ENCODE results near the gene DCTN1. TPM values are rescaled to one million over a fixed set of nuclear protein-coding genes. Genes with fewer than 3 reads are reported as not detected.

The DCTN1 gene
- total RNA-seq, 1 experiment from 2014 or later = 139 TPM

DNA sequence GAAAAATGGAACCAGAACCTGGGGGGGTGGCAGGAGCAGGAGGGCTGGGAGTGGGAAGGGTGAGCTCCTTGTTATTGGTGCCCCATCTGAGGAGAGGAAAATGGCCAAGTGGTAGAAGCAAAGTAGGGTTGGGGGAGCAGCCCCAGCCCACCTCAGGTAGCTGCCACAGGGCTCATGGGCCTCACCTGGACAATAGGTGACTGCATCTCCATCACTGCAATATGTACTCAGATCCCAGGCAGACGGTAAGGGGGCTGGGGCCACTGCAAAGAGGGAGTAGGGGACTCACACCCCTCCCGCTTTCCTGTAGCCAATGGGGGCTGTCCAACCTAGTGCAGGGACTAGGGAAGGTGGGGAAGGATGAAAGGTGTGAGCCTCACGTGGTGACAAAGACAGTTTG lies 37.1 kb upstream of the DCTN1 start:
- no peaks in the 10 kb centered on the region for H3K9me3 ChIP-seq
- TF ChIP-seq, protein P1, sequence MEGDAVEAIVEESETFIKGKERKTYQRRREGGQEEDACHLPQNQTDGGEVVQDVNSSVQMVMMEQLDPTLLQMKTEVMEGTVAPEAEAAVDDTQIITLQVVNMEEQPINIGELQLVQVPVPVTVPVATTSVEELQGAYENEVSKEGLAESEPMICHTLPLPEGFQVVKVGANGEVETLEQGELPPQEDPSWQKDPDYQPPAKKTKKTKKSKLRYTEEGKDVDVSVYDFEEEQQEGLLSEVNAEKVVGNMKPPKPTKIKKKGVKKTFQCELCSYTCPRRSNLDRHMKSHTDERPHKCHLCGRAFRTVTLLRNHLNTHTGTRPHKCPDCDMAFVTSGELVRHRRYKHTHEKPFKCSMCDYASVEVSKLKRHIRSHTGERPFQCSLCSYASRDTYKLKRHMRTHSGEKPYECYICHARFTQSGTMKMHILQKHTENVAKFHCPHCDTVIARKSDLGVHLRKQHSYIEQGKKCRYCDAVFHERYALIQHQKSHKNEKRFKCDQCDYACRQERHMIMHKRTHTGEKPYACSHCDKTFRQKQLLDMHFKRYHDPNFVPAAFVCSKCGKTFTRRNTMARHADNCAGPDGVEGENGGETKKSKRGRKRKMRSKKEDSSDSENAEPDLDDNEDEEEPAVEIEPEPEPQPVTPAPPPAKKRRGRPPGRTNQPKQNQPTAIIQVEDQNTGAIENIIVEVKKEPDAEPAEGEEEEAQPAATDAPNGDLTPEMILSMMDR (IDR thresholded peaks at IDR 0.05; ENCODE audit: insufficient read depth in 1 of 2, low read depth in 1 of 2, low read length in 1 of 2, severe bottlenecking in 1 of 2, unreplicated experiment in 1 of 2) = no peak
- peaks cover 12% of the 10 kb centered on the region for H3K36me3 Mint-ChIP-seq (ENCODE audit: insufficient read depth, unreplicated experiment)
- no peak for DNase-seq
- H3K4me1 Mint-ChIP-seq (ENCODE audit: low read depth, unreplicated experiment) = peaks cover 6% of the 10 kb centered on the region
- ChIA-PET CTCF (no interaction called here), POLR2A (no interaction called here)
- intact Hi-C loops (cut with micrococcal nuclease; ENCODE audit: unreplicated experiment) = no loop called here
- no peaks in the 10 kb centered on the region for H3K9me3 Mint-ChIP-seq (ENCODE audit: unreplicated experiment)
- H3K27me3 ChIP-seq (replicated peaks; ENCODE audit: control insufficient read depth, insufficient read depth, low read length) = no peaks in the 10 kb centered on the region
- no peaks in the 10 kb centered on the region for H3K36me3 ChIP-seq (ENCODE audit: control insufficient read depth, insufficient read depth, low read length)
- no TSS peak for BruUV-seq (replicated peaks)
- no peak overlapping the region for H3K27ac Mint-ChIP-seq (ENCODE audit: unreplicated experiment)
- H3K4me3 Mint-ChIP-seq (ENCODE audit: unreplicated experiment) = no peak overlapping the region
- H3K4me3 ChIP-seq (ENCODE audit: low read depth, low read length) = no peak overlapping the region
- peaks cover 12% of the 10 kb centered on the region for H3K27me3 Mint-ChIP-seq (ENCODE audit: insufficient read depth, unreplicated experiment)
- no peaks in the 10 kb centered on the region for H3K4me1 ChIP-seq

DNA sequence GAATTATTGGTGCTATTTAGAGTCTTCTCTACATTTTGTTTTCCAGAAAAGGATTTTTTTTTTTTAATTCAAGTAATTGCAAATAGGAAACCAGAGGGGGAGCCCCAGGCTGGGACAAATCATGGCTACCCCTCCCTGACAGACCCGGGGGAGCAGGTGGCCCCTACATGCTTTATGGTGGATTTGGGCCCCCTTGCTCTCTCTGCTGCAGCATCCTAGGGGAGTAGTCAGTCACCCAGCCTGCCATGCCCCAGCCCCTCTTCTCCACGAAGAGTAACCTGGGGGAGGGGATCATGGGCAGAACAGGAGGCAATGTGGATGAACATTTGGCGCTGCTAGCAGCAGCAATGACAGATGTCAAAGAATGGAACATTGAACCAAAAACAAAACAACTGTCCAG lies 36.7 kb upstream of the DCTN1 start:
- H3K4me1 ChIP-seq = no peaks in the 10 kb centered on the region
- ChIA-PET CTCF (no interaction called here), POLR2A (no interaction called here)
- H3K27me3 Mint-ChIP-seq (ENCODE audit: insufficient read depth, unreplicated experiment) = peaks cover 12% of the 10 kb centered on the region
- no TSS peak for BruUV-seq (replicated peaks)
- H3K9me3 ChIP-seq = no peaks in the 10 kb centered on the region
- H3K4me3 Mint-ChIP-seq (ENCODE audit: unreplicated experiment) = no peak overlapping the region
- no peaks in the 10 kb centered on the region for H3K36me3 ChIP-seq (ENCODE audit: control insufficient read depth, insufficient read depth, low read length)
- H3K27me3 ChIP-seq (replicated peaks; ENCODE audit: control insufficient read depth, insufficient read depth, low read length) = no peaks in the 10 kb centered on the region
- no peaks in the 10 kb centered on the region for H3K9me3 Mint-ChIP-seq (ENCODE audit: unreplicated experiment)
- intact Hi-C loops (cut with micrococcal nuclease; ENCODE audit: unreplicated experiment) = no loop called here
- no peak overlapping the region for H3K4me3 ChIP-seq (ENCODE audit: low read depth, low read length)
- TF ChIP-seq, protein P1 (IDR thresholded peaks at IDR 0.05; ENCODE audit: insufficient read depth in 1 of 2, low read depth in 1 of 2, low read length in 1 of 2, severe bottlenecking in 1 of 2, unreplicated experiment in 1 of 2) = no peak
- H3K36me3 Mint-ChIP-seq (ENCODE audit: insufficient read depth, unreplicated experiment) = peaks cover 8% of the 10 kb centered on the region
- H3K4me1 Mint-ChIP-seq (ENCODE audit: low read depth, unreplicated experiment) = peaks cover 6% of the 10 kb centered on the region
- H3K27ac Mint-ChIP-seq (ENCODE audit: unreplicated experiment) = no peak overlapping the region
- DNase-seq = no peak

- Mint-ChIP-seq H3K9me3 (ENCODE audit: unreplicated experiment) (no peaks in the 10 kb centered on the region), H3K27me3 (ENCODE audit: insufficient read depth, unreplicated experiment) (peaks cover 11% of the 10 kb centered on the region), H3K4me3 (ENCODE audit: unreplicated experiment) (no peak overlapping the region), H3K27ac (ENCODE audit: unreplicated experiment) (no peak overlapping the region), H3K4me1 (ENCODE audit: low read depth, unreplicated experiment) (peaks cover 1% of the 10 kb centered on the region), H3K36me3 (ENCODE audit: insufficient read depth, unreplicated experiment) (no peaks in the 10 kb centered on the region)
- Histone ChIP-seq H3K4me3 (ENCODE audit: low read depth, low read length) (no peak overlapping the region), H3K36me3 (ENCODE audit: control insufficient read depth, insufficient read depth, low read length) (no peaks in the 10 kb centered on the region), H3K27me3 (replicated peaks; ENCODE audit: control insufficient read depth, insufficient read depth, low read length) (no peaks in the 10 kb centered on the region), H3K9me3 (no peaks in the 10 kb centered on the region), H3K4me1 (no peaks in the 10 kb centered on the region)
- no TSS peak for BruUV-seq (replicated peaks)
- TF ChIP-seq, protein P1 (IDR thresholded peaks at IDR 0.05; ENCODE audit: insufficient read depth in 1 of 2, low read depth in 1 of 2, low read length in 1 of 2, severe bottlenecking in 1 of 2, unreplicated experiment in 1 of 2) = no peak
- DNase-seq = no peak
- intact Hi-C loops (cut with micrococcal nuclease; ENCODE audit: unreplicated experiment) = no loop called here
- POLR2A ChIA-PET = no interaction called here
- CTCF ChIA-PET = no interaction called here
Measured at GRCh38 chr2:74415762-74416395, 35.8 kb upstream of the DCTN1 start.

Measured in Caco-2 (cell line).